Ascending aorta (tissue), 2 donors: ENCODE results near the gene THAP4. TPM values are rescaled to one million over a fixed set of nuclear protein-coding genes. Genes with fewer than 3 reads are reported as not detected.
"Not testable (repeated sequence)": the region's sequence is repeated elsewhere in the genome, so short reads cannot be mapped to it uniquely, and the experiment has no call there.

Experiments
- DNase-seq, 2 donors: peaks; one replicate each; pipeline ENCODE4 v3.0.0-alpha.2; 2019; ENCODE audit warnings: low spot score in 2 of 2
- H3K27ac ChIP-seq, 2 donors: fragments of 200-600 bp; sonication (generic); one replicate each; pipeline ENCODE4 v1.5.1; 2016 to 2017; ENCODE audit warnings: mild to moderate bottlenecking in 1 of 2
- H3K27me3 ChIP-seq: fragments of 200-600 bp; sonication (generic); one replicate; pipeline ENCODE4 v1.5.1; 2017
- H3K36me3 ChIP-seq, 2 donors: fragments of 200-600 bp; sonication (generic); one replicate each; pipeline ENCODE4 v1.5.1; 2016
- H3K4me1 ChIP-seq, 2 donors: fragments of 200-600 bp; sonication (generic); one replicate each; pipeline ENCODE4 v1.5.1; 2016 to 2017; ENCODE audit warnings: mild to moderate bottlenecking in 1 of 2
- H3K4me3 ChIP-seq, 2 donors: fragments of 200-600 bp; sonication (generic); one replicate each; pipeline ENCODE4 v1.5.1; 2016 to 2017; ENCODE audit warnings: mild to moderate bottlenecking in 1 of 2
- H3K9me3 ChIP-seq, 2 donors: fragments of 200-600 bp; sonication (generic); one replicate each; pipeline ENCODE4 v1.5.1; 2016
- intact Hi-C: fragments of 100-400 bp; cut with DNase I; formaldehyde crosslinking; loops from one replicate; pipeline ENCODE4 v1.15.1; 2023
- total RNA-seq: library from RNA; depleted of rRNA; stranded (reverse); fragments of >200 nt; gene quantifications from one replicate; pipeline ENCODE4 v1.1.0, GENCODE V29; 2016
- TF ChIP-seq, protein P1 (sequence below), 3 experiments: fragments of 200-600 bp in 2 of 3; fragments of 450-650 bp in 1 of 3; sonication (generic) in 2 of 3; IDR thresholded peaks; one replicate each; pipeline ENCODE4 v1.5.1; 2016 to 2019; ENCODE audit warnings: antibody characterized with exemption in 3 of 3, mild to moderate bottlenecking in 1 of 3, moderate library complexity in 1 of 3

THAP4 gene
- total RNA-seq, 1 donor from 2014 or later, result 80.8 TPM

DNA sequence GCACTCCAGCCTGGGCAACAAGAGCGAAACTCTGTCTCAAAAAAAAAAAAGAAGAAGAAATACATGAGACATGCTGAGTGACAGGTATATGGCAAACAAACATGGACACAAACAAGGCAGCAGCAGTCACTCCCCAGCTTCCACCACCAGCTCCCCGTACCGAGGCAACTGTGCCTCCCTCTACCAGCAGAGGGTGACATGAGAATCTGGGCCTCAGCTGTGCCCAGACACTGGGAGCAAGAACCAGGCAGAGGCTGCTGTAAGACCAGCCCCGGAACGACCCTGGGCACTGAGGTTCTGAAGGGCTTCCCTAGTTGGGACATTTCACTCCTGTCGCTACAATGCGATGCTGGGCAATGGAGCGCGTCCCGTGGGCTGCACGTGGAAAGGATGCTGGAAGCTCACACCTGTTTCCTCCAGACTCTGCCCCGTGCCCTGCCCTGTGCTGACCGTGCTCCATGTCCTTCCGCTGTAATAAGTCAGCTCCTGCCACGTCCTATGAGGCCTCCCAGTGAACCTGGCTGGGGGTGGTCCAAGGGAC, 41.3 kb downstream of the THAP4 start:
- Histone ChIP-seq H3K36me3 (peaks cover 15 to 45% of the 10 kb centered on the region in 2 donors), H3K27me3 (no peaks in the 10 kb centered on the region), H3K4me3 (no peak overlapping the region), H3K4me1 (no peaks in the 10 kb centered on the region), H3K27ac (no peak overlapping the region), H3K9me3 (no peaks in the 10 kb centered on the region)
- no peak for DNase-seq
- intact Hi-C loops, result no loop called here
- TF ChIP-seq, protein P1, sequence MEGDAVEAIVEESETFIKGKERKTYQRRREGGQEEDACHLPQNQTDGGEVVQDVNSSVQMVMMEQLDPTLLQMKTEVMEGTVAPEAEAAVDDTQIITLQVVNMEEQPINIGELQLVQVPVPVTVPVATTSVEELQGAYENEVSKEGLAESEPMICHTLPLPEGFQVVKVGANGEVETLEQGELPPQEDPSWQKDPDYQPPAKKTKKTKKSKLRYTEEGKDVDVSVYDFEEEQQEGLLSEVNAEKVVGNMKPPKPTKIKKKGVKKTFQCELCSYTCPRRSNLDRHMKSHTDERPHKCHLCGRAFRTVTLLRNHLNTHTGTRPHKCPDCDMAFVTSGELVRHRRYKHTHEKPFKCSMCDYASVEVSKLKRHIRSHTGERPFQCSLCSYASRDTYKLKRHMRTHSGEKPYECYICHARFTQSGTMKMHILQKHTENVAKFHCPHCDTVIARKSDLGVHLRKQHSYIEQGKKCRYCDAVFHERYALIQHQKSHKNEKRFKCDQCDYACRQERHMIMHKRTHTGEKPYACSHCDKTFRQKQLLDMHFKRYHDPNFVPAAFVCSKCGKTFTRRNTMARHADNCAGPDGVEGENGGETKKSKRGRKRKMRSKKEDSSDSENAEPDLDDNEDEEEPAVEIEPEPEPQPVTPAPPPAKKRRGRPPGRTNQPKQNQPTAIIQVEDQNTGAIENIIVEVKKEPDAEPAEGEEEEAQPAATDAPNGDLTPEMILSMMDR (IDR thresholded peaks at IDR 0.05), result no peak

DNA sequence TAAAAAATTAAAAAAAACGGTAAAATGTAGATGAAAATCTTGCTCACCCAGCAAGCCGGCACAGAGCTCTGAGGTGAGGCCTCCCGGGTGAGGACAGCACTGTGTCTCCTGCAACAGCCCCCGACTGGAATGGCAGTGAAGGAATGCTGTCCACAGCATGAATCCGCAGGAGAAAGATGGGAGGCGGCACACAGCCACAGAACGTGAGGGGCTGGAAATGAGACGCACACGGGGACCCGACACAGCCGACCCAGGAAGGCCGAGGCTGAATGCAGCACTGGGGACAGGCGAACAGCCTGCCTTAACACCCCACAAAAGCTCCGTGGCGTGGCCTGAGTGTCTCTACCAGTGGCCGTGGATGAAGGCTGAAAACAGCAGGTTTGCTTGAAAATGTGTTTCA, 43.7 kb downstream of the THAP4 start:
- no peaks in the 10 kb centered on the region for H3K4me1 ChIP-seq
- peaks cover 0 to 4% of the 10 kb centered on the region in 2 donors for H3K9me3 ChIP-seq
- no peaks in the 10 kb centered on the region for H3K27me3 ChIP-seq
- TF ChIP-seq, protein P1 (IDR thresholded peaks at IDR 0.05), result no peak
- intact Hi-C loops, result no loop called here
- no peak for DNase-seq
- H3K27ac ChIP-seq, result no peak overlapping the region
- peaks cover 10 to 45% of the 10 kb centered on the region in 2 donors for H3K36me3 ChIP-seq
- no peak overlapping the region for H3K4me3 ChIP-seq

DNA sequence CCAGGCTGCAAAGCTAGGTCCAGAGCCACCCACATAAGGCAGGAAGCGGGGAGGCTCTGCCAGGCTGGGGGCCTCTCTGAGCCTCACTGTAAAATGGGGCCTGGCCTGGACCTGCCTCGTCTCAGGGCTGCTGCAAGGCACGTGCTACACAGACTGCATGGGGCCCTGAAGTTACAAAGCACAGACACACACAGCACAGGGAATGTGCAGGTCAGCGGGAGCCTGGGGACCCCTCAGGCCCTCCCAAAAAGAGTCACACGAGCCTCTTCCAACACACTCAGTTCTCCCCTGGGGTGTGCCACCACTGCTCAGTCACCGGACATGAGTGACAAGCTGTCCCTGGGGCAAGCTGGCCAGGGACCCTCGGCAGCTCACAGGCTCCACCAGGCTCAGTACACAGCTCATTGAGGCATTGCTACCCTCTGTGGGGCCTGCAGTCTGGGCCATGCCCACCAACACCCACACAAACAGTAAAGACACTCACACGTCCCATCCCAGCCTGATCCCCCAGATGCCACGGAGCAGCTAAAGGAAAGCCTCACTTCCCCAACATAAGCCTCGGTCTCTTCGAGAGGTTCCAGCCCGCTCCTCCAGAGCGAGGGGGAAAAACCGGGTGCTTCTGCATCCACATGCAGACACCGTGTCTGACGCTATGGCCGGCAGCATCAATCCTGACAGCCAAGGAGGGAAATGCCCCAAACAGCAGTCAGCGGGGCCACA, 44.7 kb downstream of the THAP4 start:
- DNase-seq, result no peak

DNA sequence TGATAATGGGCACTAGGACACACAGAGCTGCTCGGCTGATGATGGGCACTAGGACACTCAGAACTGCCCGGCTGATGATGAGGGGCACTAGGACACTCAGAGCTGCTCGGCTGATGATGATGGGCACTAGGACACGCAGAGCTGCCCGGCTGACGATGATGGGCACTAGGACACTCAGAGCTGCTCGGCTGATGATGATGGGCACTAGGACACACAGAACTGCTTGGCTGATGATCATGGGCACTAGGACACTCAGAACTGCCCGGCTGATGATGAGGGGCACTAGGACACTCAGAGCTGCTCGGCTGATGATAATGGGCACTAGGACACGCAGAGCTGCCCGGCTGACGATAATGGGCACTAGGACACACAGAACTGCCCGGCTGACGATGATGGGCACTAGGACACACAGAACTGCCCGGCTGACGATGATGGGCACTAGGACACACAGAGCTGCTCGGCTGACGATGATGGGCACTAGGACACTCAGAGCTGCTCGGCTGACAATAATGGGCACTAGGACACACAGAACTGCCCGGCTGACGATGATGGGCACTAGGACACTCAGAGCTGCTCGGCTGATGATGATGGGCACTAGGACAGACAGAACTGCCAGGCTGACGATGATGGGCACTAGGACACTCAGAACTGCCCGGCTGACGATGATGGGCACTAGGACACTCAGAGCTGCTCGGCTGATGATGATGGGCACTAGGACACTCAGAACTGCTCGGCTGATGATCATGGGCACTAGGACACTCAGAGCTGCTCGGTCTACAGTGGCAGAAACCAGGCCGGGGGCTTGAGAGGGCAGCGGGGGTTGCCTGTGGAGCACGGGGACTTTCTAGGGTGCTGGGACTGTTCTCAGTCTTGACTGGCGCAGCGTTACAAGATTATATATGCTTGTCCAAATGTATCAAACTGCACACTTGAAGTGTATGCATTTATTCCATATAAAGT, 46.2 kb downstream of the THAP4 start:
- Histone ChIP-seq H3K36me3 (peaks cover 19 to 53% of the 10 kb centered on the region in 2 donors), H3K9me3 (peaks cover 11 to 28% of the 10 kb centered on the region in 2 donors)
- H3K4me3 ChIP-seq, DNase-seq, H3K27me3 ChIP-seq, intact Hi-C loops, H3K27ac ChIP-seq, H3K4me1 ChIP-seq: not testable (repeated sequence)

More for the DNA sequence above, 44.7 kb downstream of the THAP4 start:
- Histone ChIP-seq H3K4me3 (no peak overlapping the region), H3K27me3 (no peaks in the 10 kb centered on the region), H3K9me3 (peaks cover 5 to 14% of the 10 kb centered on the region in 2 donors), H3K36me3 (peaks cover 14 to 45% of the 10 kb centered on the region in 2 donors), H3K27ac (no peak overlapping the region), H3K4me1 (no peaks in the 10 kb centered on the region)
- TF ChIP-seq, protein P1 (IDR thresholded peaks at IDR 0.05), result no peak
- intact Hi-C loops, result no loop called here

DNA sequence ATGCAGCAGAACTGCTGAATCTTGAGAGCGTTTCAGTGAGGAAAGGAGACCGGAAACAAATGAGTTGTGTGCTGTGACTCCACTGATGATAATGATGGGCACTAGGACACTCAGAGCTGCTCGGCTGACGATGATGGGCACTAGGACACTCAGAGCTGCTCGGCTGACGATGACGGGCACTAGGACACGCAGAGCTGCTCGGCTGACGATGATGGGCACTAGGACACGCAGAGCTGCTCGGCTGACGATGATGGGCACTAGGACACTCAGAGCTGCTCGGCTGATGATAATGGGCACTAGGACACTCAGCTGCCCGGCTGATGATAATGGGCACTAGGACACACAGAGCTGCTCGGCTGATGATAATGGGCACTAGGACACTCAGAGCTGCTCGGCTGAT, 47.1 kb downstream of the THAP4 start:
- intact Hi-C loops, H3K4me3 ChIP-seq, H3K27me3 ChIP-seq, H3K27ac ChIP-seq, DNase-seq, H3K4me1 ChIP-seq: not testable (repeated sequence)
- Histone ChIP-seq H3K9me3 (peaks cover 11 to 28% of the 10 kb centered on the region in 2 donors), H3K36me3 (peaks cover 11 to 52% of the 10 kb centered on the region in 2 donors)

DNA sequence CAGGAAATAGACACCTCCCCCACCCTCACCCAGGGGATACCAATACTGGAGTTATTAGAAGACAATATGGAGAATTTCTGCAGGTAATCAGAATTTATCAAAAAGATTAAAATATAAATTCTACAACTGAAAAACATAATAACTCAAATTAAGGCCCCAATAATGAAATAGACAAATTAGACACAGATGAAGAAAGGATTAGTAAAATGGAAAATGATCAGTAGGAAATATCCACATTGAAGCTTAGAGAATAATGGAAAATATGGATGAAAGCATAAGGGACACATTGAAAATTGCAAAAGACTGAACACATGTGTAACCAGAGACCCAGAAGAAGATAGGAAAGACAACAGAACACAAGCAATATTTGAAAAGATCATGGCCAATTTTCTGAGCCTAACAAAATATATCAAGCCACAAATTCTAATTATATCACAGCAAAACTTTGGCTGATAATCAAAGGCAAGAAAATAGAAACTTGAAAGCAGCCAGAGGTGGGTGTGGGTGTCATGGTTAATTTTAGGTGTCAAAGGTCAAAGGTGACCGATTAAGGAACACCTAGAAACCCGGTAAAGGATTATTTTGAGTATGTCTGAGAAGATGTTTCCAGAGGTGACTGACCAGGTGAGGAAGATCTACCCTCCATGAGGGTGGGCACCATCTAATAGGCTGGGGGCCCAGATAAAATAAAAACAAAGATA, 50.2 kb downstream of the THAP4 start:
- TF ChIP-seq, protein P1 (IDR thresholded peaks at IDR 0.05), result no peak
- H3K27me3 ChIP-seq, result no peaks in the 10 kb centered on the region
- intact Hi-C loops, result no loop called here
- H3K27ac ChIP-seq, result no peak overlapping the region
- no peak overlapping the region for H3K4me3 ChIP-seq
- no peaks in the 10 kb centered on the region for H3K4me1 ChIP-seq
- H3K36me3 ChIP-seq, result peaks cover 30 to 59% of the 10 kb centered on the region in 2 donors
- H3K9me3 ChIP-seq, result peaks cover 11 to 28% of the 10 kb centered on the region in 2 donors
- no peak for DNase-seq
